ENCODE results near the gene CUL2. TPM values are rescaled to one million over a fixed set of nuclear protein-coding genes. Genes with fewer than 3 reads are reported as not detected.
A peak's percentile ranks its signal among the peaks of the same experiment; 100 is the strongest.

CUL2 gene
- total RNA-seq, 1 donor = 41.9 TPM

DNA sequence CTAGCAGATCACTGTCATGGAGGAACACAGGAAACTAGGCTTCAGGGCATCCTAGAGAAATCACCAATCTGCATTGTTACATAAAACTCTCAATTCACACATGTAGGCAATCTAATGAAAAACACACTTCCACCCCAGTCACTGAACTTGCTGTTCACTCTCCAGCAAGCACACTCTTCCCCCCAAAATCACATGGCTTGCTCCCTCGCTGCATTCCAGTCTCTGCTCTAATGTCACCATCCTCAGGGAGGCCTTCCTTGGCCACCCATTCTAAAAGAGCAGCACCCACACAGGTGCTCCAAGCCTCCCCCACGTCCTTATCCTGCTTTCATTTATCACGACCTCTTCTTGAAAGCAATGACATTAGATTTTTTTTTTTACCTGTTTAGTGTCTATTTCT, 19.6 kb downstream of the CUL2 start:
- TF ChIP-seq, protein P1, sequence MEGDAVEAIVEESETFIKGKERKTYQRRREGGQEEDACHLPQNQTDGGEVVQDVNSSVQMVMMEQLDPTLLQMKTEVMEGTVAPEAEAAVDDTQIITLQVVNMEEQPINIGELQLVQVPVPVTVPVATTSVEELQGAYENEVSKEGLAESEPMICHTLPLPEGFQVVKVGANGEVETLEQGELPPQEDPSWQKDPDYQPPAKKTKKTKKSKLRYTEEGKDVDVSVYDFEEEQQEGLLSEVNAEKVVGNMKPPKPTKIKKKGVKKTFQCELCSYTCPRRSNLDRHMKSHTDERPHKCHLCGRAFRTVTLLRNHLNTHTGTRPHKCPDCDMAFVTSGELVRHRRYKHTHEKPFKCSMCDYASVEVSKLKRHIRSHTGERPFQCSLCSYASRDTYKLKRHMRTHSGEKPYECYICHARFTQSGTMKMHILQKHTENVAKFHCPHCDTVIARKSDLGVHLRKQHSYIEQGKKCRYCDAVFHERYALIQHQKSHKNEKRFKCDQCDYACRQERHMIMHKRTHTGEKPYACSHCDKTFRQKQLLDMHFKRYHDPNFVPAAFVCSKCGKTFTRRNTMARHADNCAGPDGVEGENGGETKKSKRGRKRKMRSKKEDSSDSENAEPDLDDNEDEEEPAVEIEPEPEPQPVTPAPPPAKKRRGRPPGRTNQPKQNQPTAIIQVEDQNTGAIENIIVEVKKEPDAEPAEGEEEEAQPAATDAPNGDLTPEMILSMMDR (IDR thresholded peaks at IDR 0.05; ENCODE audit: insufficient read depth, low read depth, low read length) = no peak
- DNase-seq (ENCODE audit: low read depth) = no peak

DNA sequence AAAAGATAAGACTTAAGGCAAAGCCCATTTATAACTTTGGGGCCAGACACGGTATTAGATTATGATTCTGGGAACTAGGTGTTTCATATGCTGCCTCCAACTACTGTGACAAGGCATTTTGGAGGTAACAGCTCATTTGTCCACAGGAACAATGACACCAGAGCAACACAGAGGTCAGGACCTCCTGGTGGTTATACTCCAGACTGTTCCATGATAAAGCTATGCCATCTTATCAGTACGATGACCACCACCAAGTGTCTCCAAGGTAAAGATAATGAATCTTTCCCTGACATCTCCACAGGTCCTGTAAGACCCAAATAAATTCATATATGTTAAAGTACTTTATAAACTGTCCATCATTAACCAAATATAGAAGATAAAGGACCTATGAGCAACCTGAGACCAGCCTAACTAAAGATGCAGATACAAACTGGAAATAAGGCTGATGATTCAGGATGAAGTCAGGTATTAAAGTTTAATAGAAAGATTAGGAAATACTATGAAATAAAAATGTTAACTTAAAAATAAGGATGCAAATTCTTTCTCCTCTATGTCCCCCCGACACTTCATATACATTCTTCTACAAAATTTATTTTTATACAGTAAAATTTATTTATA, 26.2 kb downstream of the CUL2 start:
- no peak overlapping the region for H3K4me3 ChIP-seq (ENCODE audit: low read depth, low read length)
- TF ChIP-seq, protein P1 (IDR thresholded peaks at IDR 0.05; ENCODE audit: insufficient read depth, low read depth, low read length) = no peak
- DNase-seq (ENCODE audit: low read depth) = no peak

More for the DNA sequence above, 19.6 kb downstream of the CUL2 start:
- H3K4me3 ChIP-seq (ENCODE audit: low read depth, low read length) = no peak overlapping the region

DNA sequence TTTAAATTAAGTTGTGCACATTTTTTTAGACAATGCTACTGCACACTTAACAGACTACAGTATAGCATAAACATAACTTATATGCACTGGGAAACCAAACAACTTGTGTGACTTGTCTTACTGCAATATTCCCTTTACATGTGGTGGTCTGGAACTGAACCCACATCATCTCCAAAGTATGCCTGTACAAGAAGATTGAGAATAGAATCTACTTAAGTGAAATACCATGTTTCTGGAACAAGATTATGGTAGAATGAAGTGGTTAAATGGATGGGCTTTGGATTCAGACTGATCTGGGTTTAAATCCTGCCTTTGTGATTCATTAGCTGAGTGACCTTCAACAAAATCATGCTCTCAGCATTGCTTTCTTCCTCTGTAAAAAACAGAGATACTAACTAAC, 30.7 kb downstream of the CUL2 start:
- no peak overlapping the region for H3K4me3 ChIP-seq (ENCODE audit: low read depth, low read length)
- DNase-seq (ENCODE audit: low read depth) = no peak
- TF ChIP-seq, protein P1 (IDR thresholded peaks at IDR 0.05; ENCODE audit: insufficient read depth, low read depth, low read length) = no peak

DNA sequence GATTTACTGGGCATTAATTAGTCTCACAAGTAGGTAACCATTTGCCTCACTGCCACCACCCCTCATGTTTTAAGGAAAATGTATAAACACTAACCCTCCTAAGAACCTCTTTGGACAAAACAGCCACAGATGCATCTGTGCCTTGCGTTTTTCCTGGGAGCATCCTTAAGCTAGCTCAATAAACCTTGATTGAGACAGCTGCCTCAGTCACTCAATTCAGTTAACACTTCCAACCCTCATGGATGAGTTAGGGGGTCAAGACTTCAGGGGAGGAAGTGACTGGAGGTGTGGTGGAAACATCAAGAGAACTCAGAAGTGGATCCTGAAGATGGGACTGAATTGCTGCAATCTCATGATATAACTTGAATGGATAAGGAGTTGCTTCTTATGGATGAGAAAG, 31.5 kb downstream of the CUL2 start:
- no peak for DNase-seq (ENCODE audit: low read depth)
- H3K4me3 ChIP-seq (ENCODE audit: low read depth, low read length) = no peak overlapping the region
- TF ChIP-seq, protein P1 (IDR thresholded peaks at IDR 0.05; ENCODE audit: insufficient read depth, low read depth, low read length) = no peak

DNA sequence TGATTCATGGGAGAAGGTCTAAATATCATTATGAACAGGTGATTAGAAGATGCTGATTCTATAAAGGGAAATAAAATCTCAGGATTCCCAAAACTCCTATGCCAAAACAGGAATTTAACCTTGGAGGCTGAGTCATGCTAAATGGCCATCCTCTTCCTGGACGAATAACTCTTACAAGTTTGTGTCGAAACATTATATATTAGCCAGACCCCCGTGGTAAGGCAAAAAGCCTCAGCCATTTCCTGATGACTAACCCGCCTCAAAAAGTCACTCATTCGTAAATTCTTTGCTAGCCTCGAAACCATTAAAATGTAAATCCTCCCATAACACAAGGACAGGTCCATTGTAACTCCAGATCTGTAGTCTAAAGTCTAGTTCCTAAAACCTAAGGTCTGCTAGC, 32.0 kb downstream of the CUL2 start:
- peak; percentile 95 for DNase-seq (ENCODE audit: low read depth)
- no peak overlapping the region for H3K4me3 ChIP-seq (ENCODE audit: low read depth, low read length)
- TF ChIP-seq, protein P1 (IDR thresholded peaks at IDR 0.05; ENCODE audit: insufficient read depth, low read depth, low read length) = no peak

DNA sequence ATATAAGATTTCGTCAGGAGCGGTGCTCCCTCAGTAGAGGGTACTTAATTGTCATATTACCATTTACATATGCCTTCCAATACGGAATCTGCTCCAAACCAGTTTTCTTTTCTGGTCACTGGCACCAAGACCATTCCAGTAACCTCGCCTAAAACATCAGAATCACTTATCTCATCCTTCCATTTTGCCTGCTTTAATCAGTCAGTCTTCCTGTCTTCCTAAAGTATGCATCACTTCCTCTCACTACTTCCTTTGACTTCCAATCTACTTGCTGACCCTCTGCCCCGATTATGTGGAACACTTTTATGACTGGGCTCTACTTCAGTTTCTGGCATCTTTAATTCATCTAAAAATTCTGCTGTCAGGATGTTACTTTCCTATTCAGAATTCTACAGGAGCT, 33.5 kb downstream of the CUL2 start:
- TF ChIP-seq, protein P1 (IDR thresholded peaks at IDR 0.05; ENCODE audit: insufficient read depth, low read depth, low read length) = no peak
- H3K4me3 ChIP-seq (ENCODE audit: low read depth, low read length) = no peak overlapping the region
- DNase-seq (ENCODE audit: low read depth) = no peak

DNA sequence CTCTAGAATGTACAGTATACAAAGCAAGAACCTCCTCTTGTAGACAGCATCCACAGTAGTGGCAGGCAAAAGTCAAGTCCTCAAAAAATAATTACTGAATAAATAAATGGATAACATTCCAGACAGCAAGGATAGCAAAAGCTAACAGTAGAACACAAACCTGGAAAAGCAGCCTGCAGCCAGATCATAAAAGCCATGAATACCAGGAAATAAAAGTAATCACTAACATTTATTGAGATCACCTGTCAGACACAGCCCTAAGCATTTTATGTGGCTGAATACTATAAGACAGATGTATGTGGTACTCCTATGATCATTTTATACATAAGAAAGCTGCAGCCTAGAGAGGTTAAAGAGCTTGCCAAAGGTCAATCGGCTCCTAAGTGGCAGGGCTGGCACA, 34.0 kb downstream of the CUL2 start:
- TF ChIP-seq, protein P1 (IDR thresholded peaks at IDR 0.05; ENCODE audit: insufficient read depth, low read depth, low read length) = no peak
- no peak overlapping the region for H3K4me3 ChIP-seq (ENCODE audit: low read depth, low read length)

More for the DNA sequence above, 34.0 kb downstream of the CUL2 start:
- DNase-seq (ENCODE audit: low read depth) = no peak

Measured in fibroblast of villous mesenchyme (primary cell).